ENCODE measurements around the gene RIN3.

GRCh38 chr14:92557544-92557912, 43.9 kb downstream of the RIN3 start:
- TF ChIP-seq CTCF (IDR thresholded peaks at IDR 0.05) (no peak), EZH2 (IDR thresholded peaks at IDR 0.05) (no peak)

Measured in neural progenitor cell (in vitro differentiated cells).